H1 (cell line): Measurements from ENCODE around the gene PRSS3. TPM values are rescaled to one million over a fixed set of nuclear protein-coding genes. Genes with fewer than 3 reads are reported as not detected.

ENCODE experiments used
- CTCF ChIA-PET: fragments of 300-600 bp; sonication (Branson Sonifier 250); formaldehyde crosslinking; loops from one replicate; lab custom pipeline; 2021; ENCODE audit not compliant: partially characterized antibody; lab: Charles Lee
- POLR2A ChIA-PET: fragments of 300-600 bp; sonication (Branson Sonifier 250); formaldehyde crosslinking; loops from one replicate; lab custom pipeline; 2021; ENCODE audit warnings: inconsistent platforms; ENCODE audit not compliant: partially characterized antibody; lab: Charles Lee
- DNase-seq, 2 experiments: peaks; one replicate each; pipeline versions ENCODE4 v3.0.0 to v3.0.0-alpha.2; 2010 to 2022; ENCODE audit warnings: low spot score in 2 of 2, low read depth in 1 of 2, mixed read lengths in 1 of 2
- FAIRE-seq: peaks from 2 replicates; lab custom pipeline; 2011; peaks lifted over from hg19 to GRCh38; lab: Jason Lieb, UNC
- H2AFZ ChIP-seq: 2 replicates; pipeline ENCODE4 v1.8.1; 2012; ENCODE audit warnings: low read length, inconsistent platforms
- H2AK5ac ChIP-seq: 2 replicates; pipeline ENCODE4 v1.6.1; 2013; ENCODE audit warnings: low read depth, low read length
- H2BK120ac ChIP-seq: replicated peaks from 2 replicates; pipeline ENCODE3; 2013; ENCODE audit warnings: low read depth, low read length, inconsistent platforms
- H2BK12ac ChIP-seq: 2 replicates; pipeline ENCODE4 v1.6.1; 2013; ENCODE audit warnings: low read depth, low read length
- H2BK15ac ChIP-seq: 2 replicates; pipeline ENCODE4 v1.6.1; 2013; ENCODE audit warnings: low read length
- H2BK20ac ChIP-seq: 2 replicates; pipeline ENCODE4 v1.6.1; 2013; ENCODE audit warnings: low read length
- H2BK5ac ChIP-seq: 2 replicates; pipeline ENCODE4 v1.6.1; 2013; ENCODE audit warnings: low read depth, low read length
- H3K14ac ChIP-seq: 2 replicates; pipeline ENCODE4 v1.6.1; 2013; ENCODE audit warnings: inconsistent platforms; ENCODE audit not compliant: insufficient read length
- H3K18ac ChIP-seq: 2 replicates; pipeline ENCODE4 v1.6.1; 2013; ENCODE audit warnings: low read length; ENCODE audit errors: extremely low read depth
- H3K23ac ChIP-seq: 2 replicates; pipeline ENCODE4 v1.6.1; 2013; ENCODE audit warnings: inconsistent platforms; ENCODE audit not compliant: insufficient read length
- H3K23me2 ChIP-seq: 2 replicates; pipeline ENCODE4 v1.6.1; 2013; ENCODE audit warnings: low read depth, low read length
- H3K27ac ChIP-seq: 2 replicates; pipeline ENCODE4 v1.6.1; 2011; ENCODE audit warnings: low read depth, low read length, inconsistent platforms
- H3K27me3 ChIP-seq, 4 experiments: replicated peaks in 1 of 4; 1 replicate in 1 of 4; 2 replicates in 3 of 4; pipeline versions ENCODE4 v1.6.1 to v1.8.1; 2011 to 2013; ENCODE audit warnings: low read length in 3 of 4, mild to moderate bottlenecking in 3 of 4, inconsistent platforms in 2 of 4, mixed read lengths in 2 of 4, moderate library complexity in 1 of 4; ENCODE audit not compliant: control insufficient read depth in 3 of 4, insufficient read depth in 3 of 4; ENCODE audit errors: extremely low read depth in 1 of 4
- H3K36me3 ChIP-seq, 4 experiments: 2 replicates each; pipeline versions ENCODE4 v1.6.1 to v1.8.1; 2011 to 2013; ENCODE audit warnings: mild to moderate bottlenecking in 4 of 4, low read length in 3 of 4, moderate library complexity in 2 of 4, control low read depth in 1 of 4, inconsistent platforms in 1 of 4; ENCODE audit not compliant: insufficient read depth in 4 of 4, control insufficient read depth in 2 of 4
- H3K4ac ChIP-seq: replicated peaks from 2 replicates; pipeline ENCODE3; 2013; ENCODE audit warnings: low read length, low read depth, mixed read lengths, inconsistent platforms; ENCODE audit not compliant: insufficient read length
- H3K4me1 ChIP-seq, 4 experiments: replicated peaks in 1 of 4; 1 replicate in 1 of 4; 2 replicates in 3 of 4; pipeline versions ENCODE4 v1.6.1 to v1.8.1; 2011 to 2013; ENCODE audit warnings: low read length in 3 of 4, inconsistent platforms in 2 of 4, mixed read lengths in 1 of 4; ENCODE audit not compliant: insufficient read depth in 4 of 4, control insufficient read depth in 3 of 4
- H3K4me2 ChIP-seq, 2 experiments: 2 replicates each; pipeline versions ENCODE4 v1.6.1 to v1.8.1; 2011 to 2013; ENCODE audit warnings: low read depth in 2 of 2, low read length in 2 of 2, control low read depth in 1 of 2, inconsistent platforms in 1 of 2, mild to moderate bottlenecking in 1 of 2; ENCODE audit not compliant: insufficient read depth in 1 of 2
- H3K4me3 ChIP-seq, 4 experiments: fragments of 200-600, 300-600 bp in 1 of 4; sonication (generic), shearing (Covaris generic), sonication (Bioruptor Twin) in 1 of 4; 2 replicates each; pipeline versions ENCODE4 v1.5.1 to v1.8.1; 2011 to 2016; ENCODE audit warnings: low read length in 4 of 4, low read depth in 3 of 4, control low read depth in 2 of 4, inconsistent platforms in 2 of 4, mild to moderate bottlenecking in 2 of 4, mixed read lengths in 1 of 4, moderate library complexity in 1 of 4; ENCODE audit not compliant: insufficient read depth in 2 of 4; ENCODE audit errors: extremely low read depth in 1 of 4
- H3K56ac ChIP-seq: replicated peaks from 2 replicates; pipeline ENCODE3; 2013; ENCODE audit warnings: low read depth, mild to moderate bottlenecking, mixed read lengths, low read length, inconsistent platforms; ENCODE audit not compliant: insufficient read length
- H3K79me1 ChIP-seq: 2 replicates; pipeline ENCODE4 v1.6.1; 2013; ENCODE audit warnings: low read depth, low read length, control low read depth
- H3K79me2 ChIP-seq, 2 experiments: 2 replicates each; pipeline versions ENCODE4 v1.6.1 to v1.8.1; 2012 to 2013; ENCODE audit warnings: low read length in 2 of 2, mild to moderate bottlenecking in 2 of 2, inconsistent platforms in 1 of 2; ENCODE audit not compliant: insufficient read depth in 2 of 2, control insufficient read depth in 1 of 2
- H3K9ac ChIP-seq, 4 experiments: replicated peaks in 1 of 4; 1 replicate in 1 of 4; 2 replicates in 3 of 4; pipeline versions ENCODE4 v1.6.1 to v1.8.1; 2011 to 2013; ENCODE audit warnings: low read depth in 3 of 4, low read length in 3 of 4, control low read depth in 2 of 4, mild to moderate bottlenecking in 2 of 4, moderate library complexity in 2 of 4, inconsistent platforms in 1 of 4; ENCODE audit errors: extremely low read depth in 1 of 4
- H3K9me3 ChIP-seq, 2 experiments: 2 replicates each; pipeline versions ENCODE4 v1.6.1 to v1.8.1; 2012 to 2013; ENCODE audit warnings: mild to moderate bottlenecking in 2 of 2, moderate library complexity in 2 of 2, control low read depth in 1 of 2, inconsistent platforms in 1 of 2, low read depth in 1 of 2, low read length in 1 of 2, mixed read lengths in 1 of 2; ENCODE audit not compliant: insufficient read depth in 2 of 2
- H4K20me1 ChIP-seq, 2 experiments: replicated peaks in 1 of 2; 2 replicates each; pipeline versions ENCODE3 to v1.8.1; 2011 to 2013; ENCODE audit warnings: inconsistent platforms in 2 of 2, low read length in 2 of 2, mild to moderate bottlenecking in 1 of 2; ENCODE audit not compliant: insufficient read depth in 2 of 2, control insufficient read depth in 1 of 2
- H4K5ac ChIP-seq: 2 replicates; pipeline ENCODE4 v1.6.1; 2013; ENCODE audit warnings: low read length, low read depth, mixed read lengths, inconsistent platforms; ENCODE audit not compliant: insufficient read length
- H4K8ac ChIP-seq: 2 replicates; pipeline ENCODE4 v1.8.0; 2013; ENCODE audit warnings: mild to moderate bottlenecking, moderate library complexity, low read length, inconsistent platforms; ENCODE audit not compliant: insufficient read depth; ENCODE audit errors: extremely low read depth
- H4K91ac ChIP-seq: replicated peaks from 2 replicates; pipeline ENCODE3; 2013; ENCODE audit warnings: low read length, mixed read lengths, inconsistent platforms; ENCODE audit not compliant: insufficient read length
- EZH2 ChIP-seq: fragments of 200-600 bp; sonication (generic); IDR thresholded peaks from 2 replicates; pipeline ENCODE4 v1.7.1; 2012; ENCODE audit warnings: low read depth, mild to moderate bottlenecking, moderate library complexity, low read length, inconsistent platforms; ENCODE audit not compliant: severe bottlenecking
- HDAC2 ChIP-seq, 2 experiments: fragments of 300-600 bp in 1 of 2; sonication (generic) in 1 of 2; IDR thresholded peaks; 2 replicates each; pipeline ENCODE4 v1.6.1; 2011 to 2012; ENCODE audit warnings: low read depth in 2 of 2, low read length in 2 of 2, mild to moderate bottlenecking in 2 of 2, moderate library complexity in 2 of 2, borderline replicate concordance in 1 of 2, inconsistent platforms in 1 of 2
- JUND ChIP-seq: IDR thresholded peaks from 2 replicates; pipeline ENCODE4 v1.6.1; 2011; ENCODE audit warnings: mild to moderate bottlenecking, improper control_type of control experiment, low read length
- POLR2A ChIP-seq, 2 experiments: IDR thresholded peaks; 1 replicate in 1 of 2; 2 replicates in 1 of 2; pipeline ENCODE4 v1.6.1; 2011; ENCODE audit warnings: low read depth in 2 of 2, low read length in 2 of 2, mild to moderate bottlenecking in 2 of 2; ENCODE audit errors: control extremely low read depth in 1 of 2
- POLR2AphosphoS5 ChIP-seq: IDR thresholded peaks from 2 replicates; pipeline ENCODE4 v1.6.1; 2011; ENCODE audit warnings: low read depth, low read length
- TAF7 ChIP-seq: optimal IDR thresholded peaks from 2 replicates; pipeline ENCODE3; 2011; ENCODE audit warnings: low read depth, mild to moderate bottlenecking, inconsistent platforms, low read length, moderate library complexity, borderline replicate concordance
- TEAD4 ChIP-seq: IDR thresholded peaks from 2 replicates; pipeline ENCODE4 v1.6.1; 2012; ENCODE audit warnings: low read depth, low read length, inconsistent platforms, mixed read lengths
- YY1 ChIP-seq: IDR thresholded peaks from 2 replicates; pipeline ENCODE4 v1.6.1; 2011; ENCODE audit warnings: low read depth, mild to moderate bottlenecking, low read length
- polyA plus RNA-seq, 7 experiments: library from polyadenylated mRNA; depleted of rRNA in 3 of 7; stranded (reverse) in 5 of 7; unstranded in 2 of 7; fragments of >200 nt in 5 of 7; fragments of 200-250 nt in 2 of 7; gene quantifications; 1 replicate in 5 of 7; 2 replicates in 1 of 7; 4 replicates in 1 of 7; pipeline versions ENCODE4 v1.2.1 to v1.2.3, GENCODE V29; 2011 to 2013; ENCODE audit warnings: missing spikeins in 2 of 7, mixed read lengths in 2 of 7
- total RNA-seq: library from RNA; stranded (reverse); fragmentation: NEBNext Ultra II Directional; extraction: Animal tissue kit (Norgen Biotek cat#: 25700); gene quantifications from 2 replicates; pipeline ENCODE4 v1.2.1, GENCODE V29; 2021
- TF ChIP-seq, protein P1 (sequence below): IDR thresholded peaks from 2 replicates; pipeline ENCODE4 v1.6.1; 2011; ENCODE audit warnings: low read depth, mild to moderate bottlenecking, low read length; ENCODE audit not compliant: insufficient read depth

The PRSS3 gene
- total and polyA plus RNA-seq, 2 of the 8 experiments (the other 6 are each of a cell fraction or from before 2014, with no cell fraction given), result 0.12 TPM; not detected in 1

- Histone ChIP-seq H4K20me1 (no peaks in the 10 kb centered on the region), H3K4me1 (no peaks in the 10 kb centered on the region), H4K5ac (no peak overlapping the region), H3K4me2 (no peak overlapping the region), H3K23ac (no peak overlapping the region), H2BK15ac (no peak overlapping the region), H3K18ac (no peak overlapping the region), H2BK20ac (no peak overlapping the region), H4K8ac (no peak overlapping the region), H2AFZ (no peak overlapping the region), H2BK120ac (no peak overlapping the region), H3K4ac (no peak overlapping the region), H3K27me3 (no peaks in the 10 kb centered on the region), H2AK5ac (no peak overlapping the region), H3K79me2 (no peaks in the 10 kb centered on the region), H4K91ac (no peak overlapping the region), H3K4me3 (no peak overlapping the region), H2BK5ac (no peak overlapping the region), H3K23me2 (no peaks in the 10 kb centered on the region), H3K36me3 (no peaks in the 10 kb centered on the region), H3K9ac (no peak overlapping the region), H3K56ac (no peak overlapping the region), H3K27ac (no peak overlapping the region), H2BK12ac (no peak overlapping the region), H3K79me1 (no peaks in the 10 kb centered on the region), H3K9me3 (no peaks in the 10 kb centered on the region), H3K14ac (no peak overlapping the region)
- ChIA-PET POLR2A (no interaction called here), CTCF (interaction anchor here (2.0 to 3.5 kb wide), 2 partner anchors 18 to 34 kb away, joined by 6 to 16 read pairs; no protein-coding TSS in a partner anchor)
- DNase-seq, result no peak
- no peak for FAIRE-seq
- TF ChIP-seq TEAD4, result no peak
- TF ChIP-seq, protein P1, sequence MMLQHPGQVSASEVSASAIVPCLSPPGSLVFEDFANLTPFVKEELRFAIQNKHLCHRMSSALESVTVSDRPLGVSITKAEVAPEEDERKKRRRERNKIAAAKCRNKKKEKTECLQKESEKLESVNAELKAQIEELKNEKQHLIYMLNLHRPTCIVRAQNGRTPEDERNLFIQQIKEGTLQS, result no peak
- TF ChIP-seq POLR2A (IDR thresholded peaks at IDR 0.05; ENCODE audit: control extremely low read depth in 1 of 2, low read depth in 2 of 2, low read length in 2 of 2), result no peak
- TF ChIP-seq HDAC2 (IDR thresholded peaks at IDR 0.05; ENCODE audit: borderline replicate concordance in 1 of 2, low read depth in 2 of 2, low read length in 2 of 2), result no peak
- no peak for TF ChIP-seq POLR2AphosphoS5
- TF ChIP-seq YY1, result no peak
- TF ChIP-seq TAF7, result no peak
- TF ChIP-seq EZH2, result no peak
- no peak for TF ChIP-seq JUND
These were observed 15.1 kb upstream of the PRSS3 start for GRCh38 chr9:33780276-33780675.
